HG02798 (cell line): ENCODE measurements around the gene BSND.

Experiments
- ATAC-seq: cut with Tn5 transposase; IDR thresholded peaks from one replicate; pipeline ENCODE4 v1.9.1; 2021; ENCODE audit warnings: mild to moderate bottlenecking; ENCODE audit not compliant: unreplicated experiment, poor library complexity

BSND gene

DNA sequence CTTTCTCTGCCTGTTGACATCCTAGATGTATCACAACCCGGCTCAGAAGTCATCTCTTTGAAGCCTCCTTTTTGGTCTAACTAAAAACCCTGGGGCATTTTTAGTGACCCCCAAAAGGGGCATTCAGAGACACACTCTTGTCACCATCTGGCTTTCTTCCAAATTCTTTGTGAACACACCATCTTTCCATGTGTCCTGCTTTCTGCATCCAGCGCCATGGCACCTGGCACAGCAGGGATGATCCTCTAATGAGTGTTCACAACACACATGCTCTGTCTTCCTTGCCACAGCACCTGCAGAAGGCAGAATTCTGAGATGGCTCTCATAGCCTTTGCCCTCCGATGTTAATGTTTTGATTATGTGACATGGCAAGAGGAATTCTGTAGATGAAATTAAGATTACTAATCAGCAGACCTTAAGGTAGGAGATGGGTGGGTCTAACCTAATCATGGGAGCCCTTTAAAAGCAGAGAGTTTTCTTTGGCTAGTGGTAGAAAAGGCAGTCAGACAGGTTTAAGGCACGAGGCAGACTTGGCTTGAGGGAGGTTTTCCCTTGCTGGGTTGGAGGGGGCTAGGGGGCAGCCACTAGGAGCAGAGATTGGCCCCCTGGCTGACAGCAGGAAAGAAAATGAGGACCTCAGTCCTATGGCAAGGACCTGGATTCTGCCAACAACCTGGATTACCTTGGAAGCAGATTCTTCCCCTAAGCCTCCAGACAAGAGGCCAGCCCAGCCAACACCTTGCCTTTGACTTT, 23.2 kb upstream of the BSND start:
- no peak for ATAC-seq

DNA sequence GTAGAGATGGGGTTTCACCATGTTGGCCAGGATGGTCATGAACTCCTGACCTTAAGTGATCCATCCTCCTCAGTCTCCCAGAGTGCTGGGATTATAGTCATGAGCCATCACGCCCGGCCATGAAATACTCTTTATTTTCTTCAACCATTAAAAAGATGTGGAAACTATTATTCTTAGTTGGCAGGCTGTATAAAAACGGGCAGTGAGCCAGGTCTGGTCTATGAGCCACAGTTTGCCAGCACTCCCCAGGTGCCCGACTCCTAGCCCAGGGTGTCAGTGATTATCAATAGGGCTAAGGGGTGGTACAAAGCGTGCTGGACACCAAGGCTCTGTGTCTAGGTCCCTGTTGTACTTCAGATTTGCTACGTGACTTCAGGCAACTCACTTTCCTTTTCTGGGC, 22.0 kb upstream of the BSND start:
- ATAC-seq: no peak

GRCh38 chr1:54977533-54978297, 21.0 kb upstream of the BSND start:
- no peak for ATAC-seq

- no peak for ATAC-seq
Measured at GRCh38 chr1:54978528-54979326, 20.0 kb upstream of the BSND start.

GRCh38 chr1:54979327-54979891, 19.3 kb upstream of the BSND start:
- ATAC-seq: no peak

GRCh38 chr1:54980046-54980527, 18.6 kb upstream of the BSND start:
- no peak for ATAC-seq

- ATAC-seq: no peak
Measured at GRCh38 chr1:54980528-54981241, 18.0 kb upstream of the BSND start, which contains the start of gene TMEM61. Gene TMEM61, plus strand, starts transcription at chr1:54980628. Its CDS starts 438 bp downstream, at chr1:54981066.

DNA sequence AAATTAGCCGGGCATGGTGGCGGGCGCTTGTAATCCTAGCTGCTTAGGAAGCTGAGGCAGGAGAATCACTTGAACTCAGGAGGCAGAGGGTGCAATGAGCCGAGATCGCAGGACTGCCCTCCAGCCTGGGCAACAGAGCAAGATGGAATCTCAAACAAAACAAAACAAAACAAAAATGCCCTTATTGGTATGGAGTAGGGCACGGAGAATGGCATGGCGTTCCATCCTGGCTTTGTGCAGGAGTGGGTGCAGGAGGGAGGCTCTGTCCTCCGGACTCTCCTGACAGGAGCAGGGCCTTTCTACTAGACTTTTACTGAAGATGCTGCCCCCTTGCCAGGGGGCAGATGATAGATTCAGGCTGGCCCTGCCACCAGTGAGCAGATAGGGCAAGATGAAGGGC, 17.3 kb upstream of the BSND start:
- ATAC-seq: no peak

GRCh38 chr1:54982739-54983138, 16.0 kb upstream of the BSND start:
- ATAC-seq: no peak

- no peak for ATAC-seq
Measured at GRCh38 chr1:54984131-54984842, 14.4 kb upstream of the BSND start.

- no peak for ATAC-seq
Measured at GRCh38 chr1:54985556-54985955, 13.2 kb upstream of the BSND start.

- no peak for ATAC-seq
Measured at GRCh38 chr1:54986025-54986424, 12.7 kb upstream of the BSND start.

- ATAC-seq: no peak
Measured at GRCh38 chr1:54986533-54986932, 12.2 kb upstream of the BSND start.

DNA sequence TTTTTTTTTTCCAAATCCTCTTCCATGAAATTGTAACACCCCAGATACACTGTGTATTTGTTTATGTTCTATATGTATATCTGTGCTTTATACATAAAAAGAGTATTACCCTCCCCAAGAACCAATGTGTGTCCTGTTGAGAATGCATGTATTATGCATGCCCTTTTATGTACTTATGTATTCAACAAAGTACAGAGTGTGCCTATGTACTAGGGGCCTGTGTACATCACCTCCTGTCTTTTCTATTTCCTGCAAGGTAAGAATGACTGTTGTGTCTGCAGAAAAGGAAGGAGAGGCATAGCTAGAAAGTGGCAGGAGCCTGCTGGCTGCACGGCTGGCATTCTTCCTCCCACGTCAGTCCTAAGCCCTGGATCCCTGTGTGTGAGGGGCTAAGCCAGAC, 11.3 kb upstream of the BSND start:
- no peak for ATAC-seq

DNA sequence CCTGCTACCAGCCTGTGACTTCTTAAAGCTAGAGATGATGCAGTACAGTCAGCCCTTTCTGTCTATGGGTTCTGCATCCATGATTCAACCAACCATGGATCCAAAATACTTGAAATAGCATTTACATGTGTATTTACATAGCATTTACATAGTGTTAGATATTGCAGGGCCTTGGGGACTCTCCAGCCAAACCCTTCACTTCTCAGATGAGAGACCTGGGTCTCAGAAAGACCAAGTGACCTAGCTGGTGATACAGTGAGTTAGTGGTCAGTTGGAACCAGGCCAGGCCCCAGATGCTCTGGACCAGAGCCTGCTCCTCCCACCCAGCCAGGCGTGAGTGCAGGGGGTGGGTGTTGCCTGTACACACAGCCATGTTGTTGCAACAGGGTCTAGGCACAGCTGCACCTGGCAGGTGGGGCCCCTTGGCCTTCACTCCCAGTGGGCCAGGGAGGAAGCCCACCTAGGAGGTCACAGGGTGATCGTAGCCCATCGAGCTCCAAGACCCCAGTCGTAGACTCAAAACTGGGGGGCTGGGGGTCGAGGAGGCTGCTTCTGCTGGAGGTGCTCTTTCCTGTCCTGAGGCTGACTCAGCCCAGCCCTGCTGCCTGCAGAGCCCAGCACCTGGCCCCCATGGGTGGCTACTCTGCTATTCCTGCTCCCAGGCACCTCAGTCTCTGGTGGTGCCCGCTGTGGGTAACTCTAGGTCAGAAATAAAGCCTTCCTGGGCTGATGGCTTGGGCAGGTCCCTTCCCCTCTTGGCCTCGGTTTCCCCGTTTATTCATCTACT, 10.6 kb upstream of the BSND start:
- ATAC-seq: no peak

DNA sequence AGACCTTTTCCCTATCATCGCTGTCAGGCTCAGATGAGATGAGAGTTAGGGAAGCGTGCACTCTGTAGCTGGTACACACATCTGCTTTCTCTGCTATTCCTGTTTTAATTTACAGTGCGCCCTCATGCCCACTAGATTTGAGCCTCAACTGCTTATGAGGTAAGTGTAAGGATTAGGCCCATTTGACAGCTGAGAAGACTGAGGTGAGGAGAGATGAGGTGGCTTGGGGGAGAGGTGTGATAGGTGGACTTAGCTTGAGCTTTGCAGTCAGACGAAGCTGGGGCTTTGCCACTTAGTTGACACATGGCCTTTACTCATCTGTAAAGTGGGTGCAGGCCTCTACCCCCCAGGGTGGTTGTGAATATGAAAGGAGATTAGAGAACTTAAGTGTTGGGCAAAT, 9.8 kb upstream of the BSND start:
- no peak for ATAC-seq

DNA sequence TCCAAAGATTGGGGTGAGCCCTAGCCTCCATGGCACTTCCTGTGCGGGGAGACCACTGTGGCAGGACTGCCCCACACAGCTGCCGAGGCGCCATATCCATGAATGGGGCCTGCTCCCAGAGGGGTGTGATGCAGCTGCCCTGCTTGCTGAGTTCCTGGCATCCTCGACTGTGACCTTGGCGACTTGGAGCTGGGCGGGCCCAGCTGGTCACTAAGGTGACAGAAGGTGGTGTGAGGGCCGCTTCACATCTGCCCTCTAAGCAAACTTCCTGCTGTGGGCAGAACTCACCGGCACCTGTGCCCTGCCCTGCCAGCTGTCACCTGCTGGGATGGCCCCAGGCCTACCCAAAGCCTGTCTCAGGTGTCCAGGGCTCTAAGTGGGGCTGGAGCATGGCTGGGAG, 9.3 kb upstream of the BSND start:
- ATAC-seq: no peak

GRCh38 chr1:54989968-54990810, 8.5 kb upstream of the BSND start:
- ATAC-seq: no peak
